Body of pancreas (tissue), 4 donors: Measurements from ENCODE around the gene RASGRF1. TPM values are rescaled to one million over a fixed set of nuclear protein-coding genes. Genes with fewer than 3 reads are reported as not detected.

Source experiments
- ATAC-seq: fragments of 150-250 bp; one replicate; pipeline ENCODE4 v1.9.1; 2016
- DNase-seq, 4 donors: peaks; one replicate each; pipeline ENCODE4 v3.0.0-alpha.2; 2019
- H3K27ac ChIP-seq, 4 donors: fragments of 200-600 bp; sonication (generic); 1 replicate in 3 of 4; 2 replicates in 1 of 4; pipeline versions ENCODE4 v1.5.1 to v1.6.1; 2016 to 2019; ENCODE audit warnings: mild to moderate bottlenecking in 1 of 4, mixed read lengths in 1 of 4, moderate library complexity in 1 of 4
- H3K27me3 ChIP-seq, 2 donors: fragments of 200-600 bp; sonication (generic); one replicate each; pipeline ENCODE4 v1.6.0; 2016; ENCODE audit warnings: mild to moderate bottlenecking in 1 of 2
- H3K36me3 ChIP-seq, 2 donors: fragments of 200-600 bp; sonication (generic); replicated peaks in 1 of 2; 2 replicates each; pipeline ENCODE4 v1.5.1; 2016; ENCODE audit warnings: low read depth in 2 of 2; ENCODE audit not compliant: insufficient read depth in 1 of 2
- H3K4me1 ChIP-seq: fragments of 200-600 bp; sonication (generic); one replicate; pipeline ENCODE4 v1.6.0; 2016
- H3K4me3 ChIP-seq, 2 donors: fragments of 200-600 bp; sonication (generic); 1 replicate in 1 of 2; 2 replicates in 1 of 2; pipeline ENCODE4 v1.5.1; 2016 to 2019
- H3K9me3 ChIP-seq, 3 donors: fragments of 200-600 bp; sonication (generic); 1 replicate in 2 of 3; 2 replicates in 1 of 3; pipeline ENCODE4 v1.5.1; 2016
- POLR2A ChIP-seq, 3 donors: fragments of 450-650 bp; IDR thresholded peaks; one replicate each; pipeline ENCODE4 v1.6.1; 2016; ENCODE audit warnings: antibody characterized with exemption in 3 of 3, mild to moderate bottlenecking in 2 of 3
- WGBS, 2 donors: methylation state at CpG; one replicate each; pipeline ENCODE4 v1.1.5; 2017; 5-methylcytosine and 5-hydroxymethylcytosine counted together
- intact Hi-C: fragments of 100-400 bp; cut with DNase I; formaldehyde crosslinking; loops from one replicate; pipeline ENCODE4 v1.15.1; 2023
- total RNA-seq, 2 donors: library from RNA; depleted of rRNA; stranded (reverse); fragments of >200 nt; gene quantifications; one replicate each; pipeline ENCODE4 v1.1.0, GENCODE V29; 2016
- TF ChIP-seq, protein P1 (sequence below), 7 experiments: fragments of 450-650 bp in 4 of 7; fragments of 200-600 bp in 3 of 7; sonication (generic) in 3 of 7; IDR thresholded peaks; one replicate each; pipeline ENCODE4 v1.5.1; 2016 to 2019; ENCODE audit warnings: antibody characterized with exemption in 7 of 7

The RASGRF1 gene
- total RNA-seq, 2 donors from 2014 or later, result 1.0 to 3.6 TPM

DNA sequence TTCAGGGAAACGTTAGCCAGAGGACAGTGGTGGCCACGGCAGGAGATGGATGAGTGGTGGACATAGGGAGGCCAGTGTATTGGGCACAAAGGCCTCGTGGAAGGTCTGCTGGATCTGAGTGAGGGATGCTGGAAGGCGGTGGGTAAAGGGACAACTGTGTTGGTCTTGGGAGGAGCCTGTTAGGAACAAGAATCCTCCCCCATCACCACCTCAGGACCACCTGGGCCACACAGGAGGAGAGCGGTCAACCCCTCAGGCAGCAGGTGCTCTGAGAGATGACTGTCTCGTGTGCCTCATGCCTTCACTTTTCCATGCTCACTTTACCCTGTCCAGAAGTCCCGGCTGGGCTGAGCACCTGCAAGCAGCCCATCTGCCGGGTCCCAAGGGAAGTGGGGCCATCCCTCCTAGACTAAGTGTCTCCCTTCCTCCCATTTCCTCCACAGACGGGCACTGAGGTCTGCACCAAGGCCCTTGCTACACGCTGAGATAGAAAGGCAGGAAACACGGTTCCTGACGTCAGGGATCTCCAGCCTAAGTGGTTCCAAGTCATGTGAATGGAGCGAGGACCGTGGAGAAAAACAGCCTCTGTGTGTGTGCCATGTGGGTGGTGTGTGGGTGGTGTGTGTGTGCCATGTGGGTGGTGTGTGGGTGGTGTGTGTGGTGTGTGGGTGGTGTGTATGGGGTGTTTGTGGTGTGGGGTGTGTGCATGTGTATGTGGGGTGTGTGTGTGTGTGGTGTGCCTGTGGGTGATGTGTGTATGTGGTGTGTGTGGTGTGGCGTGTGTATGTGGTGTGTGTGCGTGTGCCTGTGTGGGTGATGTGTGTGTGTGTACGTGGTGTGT is 97.9 kb downstream of the RASGRF1 start:
- Histone ChIP-seq H3K27ac (no peak overlapping the region), H3K4me1 (peaks cover 11% of the 10 kb centered on the region), H3K9me3 (no peaks in the 10 kb centered on the region), H3K4me3 (no peak overlapping the region), H3K36me3 (no peaks in the 10 kb centered on the region), H3K27me3 (no peaks in the 10 kb centered on the region)
- ATAC-seq (no peak), DNase-seq (peak in 1 of 4 donors; percentile 56)
- no peak for TF ChIP-seq POLR2A (IDR thresholded peaks at IDR 0.05)
- TF ChIP-seq, protein P1, sequence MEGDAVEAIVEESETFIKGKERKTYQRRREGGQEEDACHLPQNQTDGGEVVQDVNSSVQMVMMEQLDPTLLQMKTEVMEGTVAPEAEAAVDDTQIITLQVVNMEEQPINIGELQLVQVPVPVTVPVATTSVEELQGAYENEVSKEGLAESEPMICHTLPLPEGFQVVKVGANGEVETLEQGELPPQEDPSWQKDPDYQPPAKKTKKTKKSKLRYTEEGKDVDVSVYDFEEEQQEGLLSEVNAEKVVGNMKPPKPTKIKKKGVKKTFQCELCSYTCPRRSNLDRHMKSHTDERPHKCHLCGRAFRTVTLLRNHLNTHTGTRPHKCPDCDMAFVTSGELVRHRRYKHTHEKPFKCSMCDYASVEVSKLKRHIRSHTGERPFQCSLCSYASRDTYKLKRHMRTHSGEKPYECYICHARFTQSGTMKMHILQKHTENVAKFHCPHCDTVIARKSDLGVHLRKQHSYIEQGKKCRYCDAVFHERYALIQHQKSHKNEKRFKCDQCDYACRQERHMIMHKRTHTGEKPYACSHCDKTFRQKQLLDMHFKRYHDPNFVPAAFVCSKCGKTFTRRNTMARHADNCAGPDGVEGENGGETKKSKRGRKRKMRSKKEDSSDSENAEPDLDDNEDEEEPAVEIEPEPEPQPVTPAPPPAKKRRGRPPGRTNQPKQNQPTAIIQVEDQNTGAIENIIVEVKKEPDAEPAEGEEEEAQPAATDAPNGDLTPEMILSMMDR (IDR thresholded peaks at IDR 0.05), result no peak
- intact Hi-C loops, result no loop called here
- WGBS, 2 donors, result 80 to 81% methylated on average over 17 of the region's 17 CpGs

DNA sequence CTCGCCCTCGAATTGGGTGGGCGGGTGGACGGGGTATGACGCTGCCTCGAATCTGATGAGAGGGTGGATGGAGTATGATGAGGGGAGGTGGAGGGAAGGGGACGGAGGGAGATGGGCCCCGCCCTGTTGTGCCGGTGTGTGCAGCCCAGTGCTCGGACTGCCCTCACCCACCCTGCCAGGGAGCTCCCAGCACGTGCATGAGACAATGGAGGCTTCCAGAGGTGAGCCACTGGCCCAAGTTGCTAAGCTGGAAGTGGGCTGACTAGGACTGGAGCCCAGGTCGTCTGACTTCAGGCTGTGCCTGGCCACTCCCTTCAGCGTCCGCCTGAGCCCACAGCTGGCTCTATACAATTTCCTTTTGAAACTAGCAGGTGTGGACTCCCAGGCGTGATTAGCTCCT is 98.7 kb downstream of the RASGRF1 start:
- no peak overlapping the region for H3K27ac ChIP-seq
- TF ChIP-seq POLR2A (IDR thresholded peaks at IDR 0.05), result no peak
- TF ChIP-seq, protein P1 (IDR thresholded peaks at IDR 0.05), result no peak
- no peak for ATAC-seq
- H3K4me3 ChIP-seq, result no peak overlapping the region
- peaks cover 11% of the 10 kb centered on the region for H3K4me1 ChIP-seq
- H3K27me3 ChIP-seq, result no peaks in the 10 kb centered on the region
- 78 to 83% methylated on average over 13 to 14 of the region's 15 CpGs for WGBS, 2 donors
- H3K9me3 ChIP-seq, result no peaks in the 10 kb centered on the region
- intact Hi-C loops, result no loop called here
- no peaks in the 10 kb centered on the region for H3K36me3 ChIP-seq
- DNase-seq, result no peak

DNA sequence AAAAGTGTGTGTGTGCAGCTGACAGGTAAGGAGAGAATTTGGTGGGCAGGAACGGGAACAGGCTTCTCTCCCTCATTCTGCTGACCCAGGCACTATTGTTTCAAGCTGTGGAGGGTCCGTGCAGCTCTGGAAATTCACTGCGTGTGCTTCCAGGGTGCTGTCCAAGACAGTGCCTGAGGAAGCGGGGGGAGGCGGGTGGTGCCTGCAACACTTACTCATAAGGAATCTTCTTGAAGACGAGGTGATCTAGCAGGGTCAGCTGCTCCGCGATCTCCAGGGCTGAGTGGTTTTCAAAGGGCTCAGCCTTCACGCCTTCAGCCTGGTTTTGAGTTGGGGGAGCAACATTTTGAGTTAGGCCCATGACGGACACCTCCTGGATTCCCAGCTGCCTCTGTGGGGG is 99.1 kb downstream of the RASGRF1 start:
- intact Hi-C loops, result no loop called here
- Histone ChIP-seq H3K4me1 (peaks cover 11% of the 10 kb centered on the region), H3K27me3 (no peaks in the 10 kb centered on the region), H3K36me3 (no peaks in the 10 kb centered on the region), H3K9me3 (no peaks in the 10 kb centered on the region), H3K27ac (no peak overlapping the region), H3K4me3 (no peak overlapping the region)
- WGBS, 2 donors, result 86 to 92% methylated on average over 8 to 10 of the region's 10 CpGs
- ATAC-seq (no peak), DNase-seq (no peak)
- TF ChIP-seq, protein P1 (IDR thresholded peaks at IDR 0.05), result no peak
- TF ChIP-seq POLR2A (IDR thresholded peaks at IDR 0.05), result no peak

DNA sequence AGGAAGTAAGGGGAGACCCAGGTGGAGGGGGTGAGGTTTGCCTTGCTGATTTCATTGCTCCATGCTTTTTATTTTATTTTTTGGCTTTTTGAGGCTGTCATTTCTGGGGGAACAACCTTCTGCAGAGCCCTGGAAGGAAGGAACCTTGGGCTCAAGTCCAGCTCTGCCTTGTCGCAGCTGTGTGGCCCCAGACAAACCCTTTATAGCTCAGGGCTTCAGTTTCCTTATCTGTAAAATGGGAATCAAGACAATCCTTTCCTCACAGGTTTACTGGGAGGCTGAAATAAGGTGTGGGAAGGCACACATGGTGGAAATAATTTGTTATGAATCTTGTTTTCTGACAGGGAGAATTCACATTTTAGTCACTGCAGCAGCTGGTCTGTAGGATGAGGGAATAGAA is 100.3 kb downstream of the RASGRF1 start:
- TF ChIP-seq, protein P1 (IDR thresholded peaks at IDR 0.05), result no peak
- DNase-seq, result no peak
- 13 to 62% methylated on average over 1 of the region's 1 CpG for whole genome bisulfite sequencing, 2 donors
- ATAC-seq, result no peak
- no peaks in the 10 kb centered on the region for H3K9me3 ChIP-seq
- no peak overlapping the region for H3K4me3 ChIP-seq
- H3K27ac ChIP-seq, result no peak overlapping the region
- H3K4me1 ChIP-seq, result peaks cover 11% of the 10 kb centered on the region
- no peaks in the 10 kb centered on the region for H3K36me3 ChIP-seq
- no peaks in the 10 kb centered on the region for H3K27me3 ChIP-seq
- intact Hi-C loops, result no loop called here
